ENCODE data around the gene FCRL4. TPM values are rescaled to one million over a fixed set of nuclear protein-coding genes. Genes with fewer than 3 reads are reported as not detected.

FCRL4 gene
- total RNA-seq: under 1 TPM in 1 of 4 donors, not detected in 3; 0.35 TPM

DNA sequence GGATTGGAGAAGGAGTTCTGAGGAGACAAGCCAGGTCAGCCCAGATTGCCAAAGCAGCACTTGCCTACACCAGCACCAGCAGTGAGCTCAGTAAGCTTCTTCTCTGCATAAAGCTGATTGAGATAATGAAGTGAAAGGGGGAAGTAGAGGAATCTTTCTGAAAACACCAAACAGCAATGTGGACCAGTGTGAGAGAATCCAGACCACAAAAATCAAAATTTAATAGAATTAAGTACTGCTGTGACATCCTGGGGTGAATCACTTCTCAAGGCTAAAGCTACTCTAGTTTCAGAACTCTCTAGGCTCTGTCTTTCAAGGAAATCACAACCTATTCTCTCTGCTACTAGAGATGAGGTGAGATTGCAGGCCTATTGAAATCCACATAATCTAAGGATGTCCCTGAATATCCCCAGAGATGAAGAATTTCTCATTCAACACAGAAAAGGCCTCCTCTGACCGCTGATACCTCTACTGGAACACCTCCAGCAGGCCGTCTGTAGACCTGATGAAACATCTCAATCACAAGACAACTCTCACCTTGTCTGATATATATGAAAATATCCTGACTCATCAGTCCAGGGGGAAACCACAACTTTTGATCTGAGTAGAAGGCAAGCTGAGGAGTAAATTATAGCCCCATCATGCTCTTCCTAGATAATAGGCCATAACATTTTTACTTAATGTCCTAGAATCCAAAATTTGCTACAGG, at the start of gene FCRL4:
Gene FCRL4 (minus strand): TSS at position 127 of the 709 bp plus-strand sequence. CDS start 141 bp downstream, outside the sequence.
- H3K27ac ChIP-seq: no peak within 1 kb of the TSS
- no peak within 1 kb of the TSS for H3K4me3 ChIP-seq
- no peak for ATAC-seq
- peaks cover 9% of the 10 kb centered on the region for H3K27me3 ChIP-seq
- H3K4me1 ChIP-seq: no peaks in the 10 kb centered on the region
- no peak for TF ChIP-seq POLR2A (IDR thresholded peaks at IDR 0.05)
- no peak for TF ChIP-seq POLR2AphosphoS5 (IDR thresholded peaks at IDR 0.05)
- no peak for TF ChIP-seq CTCF (IDR thresholded peaks at IDR 0.05)
- TF ChIP-seq EP300 (IDR thresholded peaks at IDR 0.05): no peak
- 63 to 83% methylated on average over 1 to 2 of the region's 2 CpGs for WGBS, 2 donors (ENCODE audit: low coverage in 1 of 2)
- no peaks in the 10 kb centered on the region for H3K36me3 ChIP-seq
- H3K9me3 ChIP-seq: no peaks in the 10 kb centered on the region

DNA sequence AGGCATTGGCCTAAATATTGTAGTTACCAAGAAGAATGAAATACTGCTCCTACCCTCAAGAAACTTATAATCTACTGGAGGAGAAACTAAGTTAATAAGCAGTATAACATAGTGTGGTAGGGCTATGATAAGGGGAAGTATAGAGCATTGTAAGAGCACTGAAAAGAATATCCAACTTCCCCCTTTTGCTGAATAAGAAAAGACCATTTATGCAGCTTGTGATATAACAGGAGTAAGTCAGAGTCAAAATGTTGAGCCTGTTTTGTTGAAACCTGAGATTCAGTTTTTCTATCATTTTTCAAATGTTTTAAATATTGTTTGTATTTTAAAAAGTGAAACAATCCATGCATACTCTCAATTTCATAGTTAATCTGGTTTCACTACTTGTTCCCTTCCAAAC, 48.3 kb upstream of the FCRL4 start:
- Histone ChIP-seq H3K9me3 (no peaks in the 10 kb centered on the region), H3K27ac (no peak overlapping the region), H3K4me3 (no peak overlapping the region), H3K27me3 (peaks cover 4% of the 10 kb centered on the region), H3K36me3 (no peaks in the 10 kb centered on the region), H3K4me1 (no peaks in the 10 kb centered on the region)
- no peak for ATAC-seq
- TF ChIP-seq POLR2A (IDR thresholded peaks at IDR 0.05) (no peak), POLR2AphosphoS5 (IDR thresholded peaks at IDR 0.05) (no peak), EP300 (IDR thresholded peaks at IDR 0.05) (no peak), CTCF (IDR thresholded peaks at IDR 0.05) (no peak)

GRCh38 chr1:157641177-157641576, 43.3 kb upstream of the FCRL4 start:
- ATAC-seq: no peak
- no peak overlapping the region for H3K4me3 ChIP-seq
- no peaks in the 10 kb centered on the region for H3K4me1 ChIP-seq
- no peaks in the 10 kb centered on the region for H3K27me3 ChIP-seq
- no peaks in the 10 kb centered on the region for H3K36me3 ChIP-seq
- no peaks in the 10 kb centered on the region for H3K9me3 ChIP-seq
- TF ChIP-seq EP300 (IDR thresholded peaks at IDR 0.05) (no peak), POLR2A (IDR thresholded peaks at IDR 0.05) (no peak), POLR2AphosphoS5 (IDR thresholded peaks at IDR 0.05) (no peak), CTCF (IDR thresholded peaks at IDR 0.05) (no peak)
- H3K27ac ChIP-seq: no peak overlapping the region
- WGBS, 2 donors (ENCODE audit: low coverage in 1 of 2): 11 to 39% methylated on average over 1 to 2 of the region's 2 CpGs

DNA sequence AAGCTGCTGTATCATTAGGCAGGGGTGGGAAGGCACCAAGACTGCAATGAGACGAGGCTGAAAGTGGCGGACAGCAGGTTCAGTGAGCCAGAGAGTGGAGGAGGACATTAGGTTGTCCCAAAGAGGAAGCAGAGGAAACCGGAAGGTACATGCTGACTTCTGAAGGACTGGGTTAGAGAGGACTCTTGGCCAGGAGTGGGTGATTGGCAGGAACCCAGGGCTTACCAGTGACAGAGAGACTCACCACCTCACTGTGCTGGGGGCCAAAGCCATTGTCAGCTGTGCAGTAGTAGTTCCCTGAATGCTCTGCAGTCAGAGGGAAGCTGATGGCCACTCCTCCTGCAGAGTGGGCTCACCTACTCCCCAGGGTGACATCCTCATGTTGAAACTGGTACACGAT, 41.9 kb upstream of the FCRL4 start:
- Histone ChIP-seq H3K4me3 (no peak overlapping the region), H3K9me3 (no peaks in the 10 kb centered on the region), H3K27me3 (no peaks in the 10 kb centered on the region), H3K27ac (no peak overlapping the region), H3K36me3 (no peaks in the 10 kb centered on the region), H3K4me1 (no peaks in the 10 kb centered on the region)
- 42 to 78% methylated on average over 3 of the region's 4 CpGs for WGBS, 2 donors (ENCODE audit: low coverage in 1 of 2)
- no peak for TF ChIP-seq CTCF (IDR thresholded peaks at IDR 0.05)
- no peak for TF ChIP-seq POLR2A (IDR thresholded peaks at IDR 0.05)
- no peak for TF ChIP-seq POLR2AphosphoS5 (IDR thresholded peaks at IDR 0.05)
- no peak for ATAC-seq

DNA sequence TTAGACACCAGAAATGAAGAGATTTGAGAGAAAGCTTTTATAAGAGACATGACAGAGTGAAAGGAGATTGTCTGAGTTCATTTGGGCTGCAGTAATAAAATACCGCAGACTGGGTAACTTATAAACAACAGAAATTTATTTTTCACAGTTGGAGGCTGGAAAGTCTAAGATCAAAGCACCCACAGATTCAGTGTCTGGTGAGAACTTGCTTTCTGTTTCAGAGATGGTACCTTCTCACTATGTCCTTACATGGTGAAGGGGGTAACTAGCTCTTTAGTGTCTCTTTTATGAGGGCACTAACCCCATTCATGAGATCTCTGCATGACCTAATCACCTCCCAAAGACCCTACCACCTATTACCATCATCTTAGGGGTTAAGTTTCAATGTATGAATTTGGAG, 30.9 kb upstream of the FCRL4 start:
- H3K36me3 ChIP-seq: no peaks in the 10 kb centered on the region
- no peaks in the 10 kb centered on the region for H3K4me1 ChIP-seq
- H3K27ac ChIP-seq: no peak overlapping the region
- TF ChIP-seq POLR2A (IDR thresholded peaks at IDR 0.05) (no peak), EP300 (IDR thresholded peaks at IDR 0.05) (no peak), CTCF (IDR thresholded peaks at IDR 0.05) (no peak), POLR2AphosphoS5 (IDR thresholded peaks at IDR 0.05) (no peak)
- H3K4me3 ChIP-seq: no peak overlapping the region
- H3K27me3 ChIP-seq: peaks cover 13% of the 10 kb centered on the region
- no peaks in the 10 kb centered on the region for H3K9me3 ChIP-seq
- ATAC-seq: no peak
- 71 to 78% methylated on average over 1 of the region's 1 CpG for WGBS, 2 donors (ENCODE audit: low coverage in 1 of 2)
